Left ventricle myocardium inferior (tissue), 1 donor: ENCODE data around the gene PLEKHH3. TPM values are rescaled to one million over a fixed set of nuclear protein-coding genes. Genes with fewer than 3 reads are reported as not detected.
A peak's percentile ranks its signal among the peaks of the same experiment; 100 is the strongest.
"Not testable (repeated sequence)": the region's sequence is repeated elsewhere in the genome, so short reads cannot be mapped to it uniquely, and the experiment has no call there.

Source experiments
- DNase-seq: peaks from one replicate; pipeline ENCODE4 v3.0.0-alpha.2; 2020
- H3K27ac ChIP-seq: fragments of 200-600 bp; replicated peaks from 2 replicates; pipeline ENCODE4 v1.8.0; 2021
- H3K27me3 ChIP-seq: fragments of 200-600 bp; 2 replicates; pipeline ENCODE4 v1.8.0; 2021; ENCODE audit warnings: low read depth
- H3K36me3 ChIP-seq: fragments of 200-600 bp; 2 replicates; pipeline ENCODE4 v1.8.0; 2021
- H3K4me1 ChIP-seq: fragments of 200-600 bp; 2 replicates; pipeline ENCODE4 v1.8.0; 2021
- H3K4me3 ChIP-seq: fragments of 200-600 bp; 2 replicates; pipeline ENCODE4 v1.8.0; 2021; ENCODE audit warnings: mild to moderate bottlenecking, moderate library complexity
- H3K9me3 ChIP-seq: fragments of 200-600 bp; replicated peaks from 2 replicates; pipeline ENCODE4 v1.8.0; 2021
- intact Hi-C: fragments of 100-400 bp; cut with micrococcal nuclease; formaldehyde crosslinking; loops from one replicate; pipeline ENCODE4 v1.11.0; 2022
- total RNA-seq: library from RNA; stranded (reverse); fragmentation: NEBNext Ultra II Directional; extraction: Animal tissue kit (Norgen Biotek cat#: 25700); gene quantifications from one replicate; pipeline ENCODE4 v1.2.1, GENCODE V29; 2021
- TF ChIP-seq, protein P1 (sequence below): fragments of 200-600 bp; IDR thresholded peaks from 2 replicates; pipeline ENCODE4 v1.8.0; 2021; ENCODE audit warnings: antibody characterized with exemption, mild to moderate bottlenecking, borderline replicate concordance
- donor health status: DM: no; HTN: yes; CAD: no; lungs with severe emphysema.

Gene PLEKHH3
- total RNA-seq, 1 donor from 2014 or later: 21.5 TPM

GRCh38 chr17:42665581-42666001 is 11.2 kb downstream of the PLEKHH3 start:
- DNase-seq: no peak
- H3K27ac ChIP-seq: peak overlapping the region; percentile 3
- peaks cover 57% of the 10 kb centered on the region for H3K4me1 ChIP-seq
- TF ChIP-seq, protein P1, sequence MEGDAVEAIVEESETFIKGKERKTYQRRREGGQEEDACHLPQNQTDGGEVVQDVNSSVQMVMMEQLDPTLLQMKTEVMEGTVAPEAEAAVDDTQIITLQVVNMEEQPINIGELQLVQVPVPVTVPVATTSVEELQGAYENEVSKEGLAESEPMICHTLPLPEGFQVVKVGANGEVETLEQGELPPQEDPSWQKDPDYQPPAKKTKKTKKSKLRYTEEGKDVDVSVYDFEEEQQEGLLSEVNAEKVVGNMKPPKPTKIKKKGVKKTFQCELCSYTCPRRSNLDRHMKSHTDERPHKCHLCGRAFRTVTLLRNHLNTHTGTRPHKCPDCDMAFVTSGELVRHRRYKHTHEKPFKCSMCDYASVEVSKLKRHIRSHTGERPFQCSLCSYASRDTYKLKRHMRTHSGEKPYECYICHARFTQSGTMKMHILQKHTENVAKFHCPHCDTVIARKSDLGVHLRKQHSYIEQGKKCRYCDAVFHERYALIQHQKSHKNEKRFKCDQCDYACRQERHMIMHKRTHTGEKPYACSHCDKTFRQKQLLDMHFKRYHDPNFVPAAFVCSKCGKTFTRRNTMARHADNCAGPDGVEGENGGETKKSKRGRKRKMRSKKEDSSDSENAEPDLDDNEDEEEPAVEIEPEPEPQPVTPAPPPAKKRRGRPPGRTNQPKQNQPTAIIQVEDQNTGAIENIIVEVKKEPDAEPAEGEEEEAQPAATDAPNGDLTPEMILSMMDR: no peak
- H3K36me3 ChIP-seq: peaks cover 78% of the 10 kb centered on the region
- H3K4me3 ChIP-seq: no peak overlapping the region
- intact Hi-C loops: no loop called here
- no peaks in the 10 kb centered on the region for H3K9me3 ChIP-seq
- no peaks in the 10 kb centered on the region for H3K27me3 ChIP-seq

DNA sequence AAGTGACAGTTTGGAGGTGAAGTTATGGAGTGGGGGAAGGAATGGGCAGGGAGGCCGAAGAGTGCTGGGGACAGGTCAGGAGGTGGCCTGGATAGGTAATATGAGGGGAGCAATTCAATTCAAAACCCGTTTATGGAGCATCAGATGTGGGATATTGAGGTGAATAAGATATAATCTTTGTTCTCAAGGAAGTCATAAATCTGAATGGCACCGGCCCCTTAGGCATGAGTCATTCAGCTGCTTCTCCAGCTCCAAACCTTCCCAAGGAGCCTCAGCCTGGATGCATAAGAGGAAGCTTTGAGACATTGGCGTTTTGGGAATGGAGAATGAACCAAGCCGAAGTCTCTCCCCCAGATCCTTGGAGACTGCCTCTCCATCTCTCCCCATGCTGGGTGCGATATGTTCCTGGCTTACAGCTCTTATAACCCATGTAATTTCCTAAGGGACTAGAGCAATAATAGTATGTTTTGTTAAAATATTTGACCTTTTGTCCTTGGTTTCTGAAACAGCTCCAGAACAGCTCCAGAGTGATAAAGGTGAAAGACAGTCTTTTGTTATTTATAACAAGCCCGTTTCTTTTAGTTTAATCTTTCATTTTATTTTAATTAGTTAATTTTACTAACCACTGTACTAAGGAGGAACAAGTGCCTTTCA is 16.0 kb downstream of the PLEKHH3 start:
- H3K36me3 ChIP-seq: peaks cover 40% of the 10 kb centered on the region
- H3K4me3 ChIP-seq: no peak overlapping the region
- DNase-seq: no peak
- no peaks in the 10 kb centered on the region for H3K9me3 ChIP-seq
- intact Hi-C loops: no loop called here
- H3K4me1 ChIP-seq: peaks cover 34% of the 10 kb centered on the region
- H3K27ac ChIP-seq: peak overlapping the region; percentile 14
- no peaks in the 10 kb centered on the region for H3K27me3 ChIP-seq
- TF ChIP-seq, protein P1: no peak

- H3K27ac ChIP-seq, intact Hi-C loops, H3K9me3 ChIP-seq, H3K27me3 ChIP-seq, DNase-seq: not testable (repeated sequence)
- H3K4me3 ChIP-seq: peak overlapping the region; percentile 90
- peaks cover 31% of the 10 kb centered on the region for H3K4me1 ChIP-seq
- H3K36me3 ChIP-seq: peaks cover 30% of the 10 kb centered on the region
Measured at GRCh38 chr17:42659932-42660274, 16.9 kb downstream of the PLEKHH3 start.

- TF ChIP-seq, protein P1: no peak
- Histone ChIP-seq H3K4me3 (peak within 1 kb of the TSS; percentile 90), H3K27me3 (no peaks in the 10 kb centered on the region)
Measured at GRCh38 chr17:42659079-42659931, 17.5 kb downstream of the PLEKHH3 start, which contains the start of gene TUBG2. TSS of gene TUBG2 (plus strand) at chr17:42659284. CDS start at chr17:42659504, 220 bp downstream.

DNA sequence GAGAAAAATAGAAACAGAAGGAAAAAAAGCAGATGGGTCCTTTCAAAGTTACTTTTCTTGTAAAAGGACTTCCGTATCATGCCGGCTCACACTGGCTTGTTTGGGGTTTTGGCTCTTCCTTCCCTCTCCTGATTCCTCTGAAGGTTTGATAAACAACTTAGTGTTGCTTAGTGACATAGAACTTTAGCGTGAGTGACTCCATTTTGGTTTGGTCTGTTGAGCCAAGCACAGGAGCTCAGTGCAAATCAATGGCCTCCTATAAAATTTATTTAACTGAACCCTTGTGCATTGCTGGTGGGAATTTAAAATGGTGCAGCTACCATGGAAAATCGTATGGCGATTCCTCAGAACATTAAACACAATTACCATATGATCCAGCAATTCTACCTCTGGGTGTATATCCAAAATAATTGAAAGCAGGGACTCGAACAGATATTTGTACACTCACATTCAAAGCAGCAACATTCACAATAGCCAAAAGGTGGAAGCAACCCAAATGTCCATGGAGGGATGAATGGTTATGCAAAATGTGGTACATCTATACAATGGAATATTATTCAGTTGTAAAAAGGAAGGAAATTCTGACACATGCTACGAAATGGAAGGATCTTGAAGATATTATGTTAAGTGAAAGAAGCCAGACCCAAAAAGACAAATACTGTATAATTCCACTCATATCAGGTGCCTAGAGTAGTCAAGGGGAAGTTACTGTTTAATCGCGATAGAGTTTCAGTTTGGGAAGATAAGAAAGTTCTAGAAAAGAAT is 18.8 kb downstream of the PLEKHH3 start:
- Histone ChIP-seq H3K4me3 (no peak overlapping the region), H3K36me3 (peaks cover 11% of the 10 kb centered on the region), H3K9me3 (no peaks in the 10 kb centered on the region), H3K27me3 (no peaks in the 10 kb centered on the region), H3K27ac (no peak overlapping the region), H3K4me1 (peaks cover 42% of the 10 kb centered on the region)
- intact Hi-C loops: no loop called here
- TF ChIP-seq, protein P1: no peak
- DNase-seq: no peak

More at GRCh38 chr17:42659079-42659931, 17.5 kb downstream of the PLEKHH3 start, which contains the start of gene TUBG2:
- peak within 1 kb of the TSS; percentile 88 for H3K27ac ChIP-seq
- intact Hi-C loops: no loop called here
- H3K4me1 ChIP-seq: peaks cover 31% of the 10 kb centered on the region
- peaks cover 24% of the 10 kb centered on the region for H3K36me3 ChIP-seq
- DNase-seq: peak; percentile 89
- H3K9me3 ChIP-seq: no peaks in the 10 kb centered on the region
